GM10266 (cell line): ENCODE data around the gene PPP1R26.
"Not testable (repeated sequence)": the region's sequence is repeated elsewhere in the genome, so short reads cannot be mapped to it uniquely, and the experiment has no call there.

Source experiments
- DNase-seq: peaks from one replicate; pipeline ENCODE4 v3.0.0; 2012; ENCODE audit errors: extremely low spot score
- CTCF ChIP-seq: IDR thresholded peaks from 2 replicates; pipeline ENCODE4 v1.5.1; 2012; ENCODE audit warnings: mild to moderate bottlenecking, low read depth; ENCODE audit not compliant: control insufficient read depth, insufficient read depth; ENCODE audit errors: missing control alignments

The PPP1R26 gene

GRCh38 chr9:135479469-135480052 lies at the start of gene PPP1R26:
Gene PPP1R26, plus strand, starts transcription at chr9:135479782. Its CDS starts 4,729 bp downstream, at chr9:135484511.
- DNase-seq, result no peak

GRCh38 chr9:135437259-135437658 lies 42.3 kb upstream of the PPP1R26 start:
- no peak for TF ChIP-seq CTCF
- no peak for DNase-seq

More at GRCh38 chr9:135479469-135480052, at the start of gene PPP1R26:
- TF ChIP-seq CTCF, result no peak

- not testable (repeated sequence) for DNase-seq
Measured at GRCh38 chr9:135437696-135438095, 41.9 kb upstream of the PPP1R26 start.

- TF ChIP-seq CTCF, result peak; percentile 27
- DNase-seq, result not testable (repeated sequence)
Measured at GRCh38 chr9:135438581-135439232, 40.9 kb upstream of the PPP1R26 start.

- not testable (repeated sequence) for DNase-seq
Measured at GRCh38 chr9:135439514-135439913, 40.1 kb upstream of the PPP1R26 start.

GRCh38 chr9:135439916-135440315 lies 39.7 kb upstream of the PPP1R26 start:
- TF ChIP-seq CTCF, result no peak
- DNase-seq, result no peak

- no peak for DNase-seq
Measured at GRCh38 chr9:135440620-135441019, 39.0 kb upstream of the PPP1R26 start.

GRCh38 chr9:135441105-135442071 lies 38.2 kb upstream of the PPP1R26 start:
- DNase-seq, result not testable (repeated sequence)

More at GRCh38 chr9:135440620-135441019, 39.0 kb upstream of the PPP1R26 start:
- TF ChIP-seq CTCF, result no peak
